Keratinocyte (primary cell): ENCODE data around the gene LDB1.

Experiments used
- CTCF ChIP-seq, 3 experiments: IDR thresholded peaks in 1 of 3; conservative IDR thresholded peaks in 1 of 3; optimal IDR thresholded peaks in 1 of 3; 2 replicates in 2 of 3; 3 replicates in 1 of 3; pipeline versions ENCODE3 to v1.5.1; 2011; ENCODE audit warnings: low read length in 3 of 3, mild to moderate bottlenecking in 3 of 3, moderate library complexity in 2 of 3, control low read depth in 1 of 3, inconsistent platforms in 1 of 3; ENCODE audit not compliant: insufficient read depth in 2 of 3; ENCODE audit errors: extremely low read depth in 1 of 3
- EZH2 ChIP-seq: IDR thresholded peaks from one replicate; pipeline ENCODE4 v1.6.1; 2012; ENCODE audit warnings: inconsistent platforms, mild to moderate bottlenecking, low read length, moderate library complexity

GRCh38 chr10:102133373-102134195 lies 13.4 kb upstream of the LDB1 start:
- no peak for TF ChIP-seq CTCF (optimal IDR thresholded peaks at IDR 0.05 in 1 of 3, IDR thresholded peaks at IDR 0.05 in 1 of 3, conservative IDR thresholded peaks at IDR 0.05 in 1 of 3; ENCODE audit: extremely low read depth in 1 of 3, insufficient read depth in 2 of 3, low read length in 3 of 3)
- no peak for TF ChIP-seq EZH2
